ENCODE results near the gene PTPRD.

PTPRD gene

DNA sequence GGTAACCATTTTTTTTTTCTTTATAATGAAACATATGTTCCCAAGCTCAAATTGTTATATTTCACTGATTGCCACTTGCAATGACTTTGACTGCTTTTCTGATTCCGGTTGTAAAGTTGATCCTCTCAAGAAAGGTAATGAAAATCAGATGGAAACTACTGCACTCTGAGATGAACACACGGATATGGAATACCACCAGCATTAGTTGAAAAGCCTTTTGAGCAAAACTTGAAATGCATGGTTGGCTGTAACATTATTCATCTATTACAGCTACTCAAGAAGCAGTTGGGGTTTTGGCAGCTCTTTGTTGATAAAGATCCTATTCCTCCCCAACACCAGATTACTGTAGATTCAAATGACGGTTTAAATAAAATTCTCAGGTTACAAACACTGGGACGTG is 2221.7 kb downstream of the PTPRD start:
- DNase-seq: no peak

DNA sequence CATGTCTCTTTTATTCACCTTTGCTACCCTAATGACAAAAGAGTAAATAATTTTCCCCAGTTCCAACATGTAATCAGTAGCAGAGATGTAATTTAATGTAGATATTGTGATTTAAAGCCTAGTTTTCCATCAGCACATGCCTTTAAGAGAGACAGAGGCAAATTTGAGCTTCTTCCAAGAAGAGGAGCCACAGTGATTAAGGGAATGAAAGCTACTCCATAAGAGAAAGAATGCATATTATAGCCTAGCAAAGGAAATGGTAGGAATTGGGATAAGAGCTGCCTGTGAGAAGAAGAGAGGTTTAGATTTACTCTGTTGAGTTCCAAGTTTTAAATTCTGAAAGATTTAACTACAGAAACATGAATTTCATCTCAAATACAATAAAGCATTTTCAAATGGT is 2222.2 kb downstream of the PTPRD start:
- no peak for DNase-seq

DNA sequence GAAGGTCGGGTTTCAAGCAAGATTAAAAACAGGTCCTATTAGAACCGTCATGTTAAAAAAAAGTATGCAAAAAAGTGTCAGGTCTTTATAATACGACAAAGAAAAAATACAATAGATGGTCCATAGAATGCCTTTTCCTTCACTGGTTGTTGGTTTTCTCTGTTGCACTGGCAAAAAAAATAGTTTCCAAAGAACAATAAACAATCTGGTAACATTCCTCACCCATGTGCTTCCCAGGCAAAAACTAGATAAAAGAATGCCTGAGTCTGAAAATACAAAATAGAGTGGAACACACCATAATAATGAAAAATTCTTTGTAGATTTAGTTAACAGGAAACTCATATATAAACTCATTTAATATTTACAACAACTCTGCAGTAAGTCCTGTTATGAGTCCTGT is 2223.3 kb downstream of the PTPRD start:
- DNase-seq: no peak

DNA sequence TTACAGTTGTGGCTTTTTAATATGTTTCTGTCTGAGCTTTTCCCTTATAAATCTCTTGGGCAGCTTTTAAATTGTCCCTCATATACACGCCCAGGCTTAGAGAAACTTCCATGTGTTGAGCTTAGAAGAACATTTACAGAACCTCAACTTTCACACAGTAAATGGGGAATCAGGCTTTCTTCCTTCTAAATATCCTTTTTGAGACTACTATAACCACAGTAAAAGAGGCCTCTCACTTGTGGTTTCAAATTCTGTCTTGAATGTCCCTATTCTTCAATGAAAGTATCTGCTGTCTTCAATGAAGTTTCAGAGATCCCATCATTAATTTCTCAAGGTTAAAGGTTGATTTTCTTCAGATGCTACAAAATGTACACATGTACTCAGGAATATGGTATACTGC is 2224.7 kb downstream of the PTPRD start:
- DNase-seq: no peak

DNA sequence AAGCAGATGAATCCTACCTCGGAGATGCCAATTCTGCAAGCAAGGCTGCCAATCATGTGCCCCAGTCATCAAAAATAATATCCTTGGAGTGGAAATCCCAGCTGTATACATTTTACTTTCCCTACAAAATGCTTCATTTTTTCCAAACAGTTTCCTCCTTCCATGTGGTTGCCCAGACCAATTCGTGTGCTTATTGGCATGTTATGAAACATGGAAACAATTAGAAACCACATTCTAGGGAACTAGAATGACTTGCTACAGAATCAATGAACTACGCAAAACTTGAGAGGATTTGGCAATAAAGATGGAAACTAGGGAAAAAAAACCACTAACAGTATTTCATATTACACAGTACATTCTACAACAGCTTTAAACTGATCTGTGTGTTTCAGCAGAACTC is 2228.7 kb downstream of the PTPRD start:
- DNase-seq: no peak

DNA sequence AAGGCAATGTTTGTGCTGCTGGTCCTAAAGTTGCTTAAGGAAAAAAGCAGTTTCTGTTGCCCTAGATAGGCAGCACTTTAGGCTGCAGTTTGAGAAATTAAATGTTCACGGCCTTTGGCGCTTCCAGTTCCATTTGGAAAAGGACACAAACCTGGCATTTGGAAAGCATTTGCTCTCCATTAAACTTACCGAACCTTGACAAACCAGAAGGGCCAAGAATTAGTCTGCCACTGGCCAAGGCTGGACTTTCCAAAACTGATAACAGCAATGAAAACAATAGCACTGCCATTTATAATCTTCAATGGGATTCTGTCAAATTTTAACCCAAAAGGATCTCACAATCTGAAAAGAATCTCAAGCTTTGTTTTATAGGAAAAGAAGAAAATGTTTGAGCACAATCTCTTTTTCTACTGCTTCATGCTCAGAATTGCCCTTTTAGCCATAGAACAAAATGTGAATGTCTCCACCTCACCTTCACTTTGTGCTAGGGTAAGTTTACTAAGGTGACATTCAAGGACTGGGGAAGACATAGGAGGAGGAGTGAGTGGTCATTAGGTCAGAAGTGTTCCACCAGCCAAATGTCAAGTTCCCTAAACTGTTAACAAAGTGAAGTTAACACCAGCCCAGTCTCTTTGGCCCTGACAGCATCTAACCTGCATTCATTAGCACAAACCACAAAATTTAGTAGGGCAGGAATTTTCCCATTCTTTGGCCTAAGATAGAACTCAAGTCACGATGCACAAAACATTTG is 2229.8 kb downstream of the PTPRD start:
- no peak for DNase-seq

DNA sequence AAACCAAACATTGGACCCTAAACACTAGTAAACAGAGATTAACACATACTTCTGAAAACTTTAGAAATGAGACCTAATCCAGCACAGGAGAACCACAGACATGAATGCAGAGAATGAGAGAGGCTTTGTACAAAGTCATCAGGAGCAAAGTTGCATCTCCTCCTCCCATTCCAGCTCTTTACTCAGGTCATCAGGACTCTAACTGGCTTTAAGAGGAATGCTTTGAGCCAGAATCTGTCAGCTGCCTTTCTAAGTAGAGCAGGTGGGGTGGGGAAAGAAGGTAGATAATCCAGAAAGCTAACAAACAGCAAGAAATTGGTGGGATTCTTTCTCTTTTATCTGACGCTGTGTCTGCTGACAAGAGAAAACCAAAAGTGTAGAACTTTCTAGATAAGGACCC is 2230.5 kb downstream of the PTPRD start:
- no peak for DNase-seq

DNA sequence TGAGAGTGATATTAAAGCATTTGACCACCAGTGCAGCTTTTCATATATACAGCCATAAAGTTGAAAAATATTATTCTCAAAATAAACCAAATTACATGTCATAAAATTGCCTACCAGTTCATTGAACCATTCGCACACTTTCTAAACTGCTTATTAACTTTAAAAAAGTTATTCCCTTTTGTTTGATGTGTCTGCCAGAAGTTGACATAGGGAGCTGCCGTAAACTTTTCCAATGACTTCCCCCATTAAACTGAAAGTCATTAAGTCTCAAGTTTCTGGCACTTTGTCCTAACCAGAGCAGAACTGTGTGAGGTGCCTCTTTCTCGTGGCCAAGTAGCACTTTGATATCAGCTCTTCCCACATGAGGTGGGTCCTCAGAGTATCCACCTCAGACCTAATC is 2231.2 kb downstream of the PTPRD start:
- no peak for DNase-seq

DNA sequence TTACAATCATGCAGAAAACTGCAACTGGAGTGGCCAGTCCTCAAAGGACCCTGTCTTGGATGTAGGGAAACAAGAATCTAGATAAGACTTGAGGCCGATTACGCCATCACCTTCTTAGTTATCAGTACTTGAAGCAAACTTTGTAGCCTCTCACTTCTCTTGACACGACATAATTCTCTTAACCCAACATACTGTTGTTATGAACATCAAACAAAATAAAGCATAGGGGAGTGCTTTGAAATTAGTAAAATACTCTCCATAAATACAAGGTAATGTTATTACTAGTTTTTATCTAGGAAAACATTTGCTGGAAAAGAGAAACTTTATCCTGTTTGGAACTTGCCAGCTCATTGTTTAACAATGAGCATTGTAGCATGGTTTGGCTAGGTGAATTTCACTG is 2238.3 kb downstream of the PTPRD start:
- DNase-seq: no peak

DNA sequence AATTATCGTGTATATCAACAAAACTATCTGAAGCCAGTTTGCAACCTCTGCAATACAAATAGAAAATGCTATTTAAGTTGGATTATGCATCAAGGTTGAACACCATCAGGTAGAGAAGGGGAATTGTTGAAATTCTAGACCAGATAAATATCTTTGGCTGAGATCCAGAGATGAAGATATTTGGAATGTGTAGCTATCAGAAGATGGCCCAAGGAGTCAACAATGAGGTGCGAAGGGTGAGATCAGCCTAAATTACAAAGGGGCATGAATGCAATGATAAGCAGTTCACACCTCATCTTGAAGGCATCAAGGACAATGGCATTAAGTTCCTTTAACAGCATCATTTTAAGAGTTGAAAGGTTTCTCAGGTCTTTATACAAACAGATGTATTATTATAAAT is 2241.1 kb downstream of the PTPRD start:
- peak; percentile 51 for DNase-seq

DNA sequence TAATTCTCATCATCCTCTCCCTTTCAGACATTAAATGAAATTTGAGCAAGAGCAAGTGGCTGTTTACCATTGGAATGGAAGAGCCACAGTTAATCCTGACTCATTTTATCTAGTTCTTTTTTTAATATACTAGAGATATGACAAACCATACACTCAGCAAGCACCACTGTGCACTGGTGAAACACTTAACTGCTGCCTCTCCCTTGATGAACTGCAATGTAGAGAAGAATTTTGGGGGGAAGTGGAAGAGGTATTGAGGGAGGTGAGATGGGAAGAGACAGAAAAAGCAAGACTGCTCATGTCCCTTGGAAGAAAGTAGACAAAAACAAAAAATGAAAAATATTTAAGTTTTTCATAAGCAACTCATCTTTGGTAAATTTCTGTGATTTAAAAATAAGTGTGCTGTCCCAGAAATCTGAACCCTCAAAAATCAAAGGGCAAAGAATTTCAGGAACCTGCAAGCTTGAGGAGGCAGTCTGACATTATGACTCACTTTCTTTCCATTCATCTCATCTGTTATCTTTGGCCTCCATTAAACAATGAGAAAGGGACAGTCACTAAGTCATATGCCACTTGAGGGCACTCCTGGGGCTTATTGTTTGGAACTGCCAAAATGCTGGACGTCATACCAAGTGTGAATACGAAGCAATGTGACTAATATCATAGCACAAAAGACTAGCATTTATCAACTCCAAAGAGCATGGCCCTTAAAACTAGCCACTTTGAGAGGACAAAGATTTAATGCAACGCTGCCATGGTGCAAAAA is 2246.5 kb downstream of the PTPRD start:
- DNase-seq: no peak

DNA sequence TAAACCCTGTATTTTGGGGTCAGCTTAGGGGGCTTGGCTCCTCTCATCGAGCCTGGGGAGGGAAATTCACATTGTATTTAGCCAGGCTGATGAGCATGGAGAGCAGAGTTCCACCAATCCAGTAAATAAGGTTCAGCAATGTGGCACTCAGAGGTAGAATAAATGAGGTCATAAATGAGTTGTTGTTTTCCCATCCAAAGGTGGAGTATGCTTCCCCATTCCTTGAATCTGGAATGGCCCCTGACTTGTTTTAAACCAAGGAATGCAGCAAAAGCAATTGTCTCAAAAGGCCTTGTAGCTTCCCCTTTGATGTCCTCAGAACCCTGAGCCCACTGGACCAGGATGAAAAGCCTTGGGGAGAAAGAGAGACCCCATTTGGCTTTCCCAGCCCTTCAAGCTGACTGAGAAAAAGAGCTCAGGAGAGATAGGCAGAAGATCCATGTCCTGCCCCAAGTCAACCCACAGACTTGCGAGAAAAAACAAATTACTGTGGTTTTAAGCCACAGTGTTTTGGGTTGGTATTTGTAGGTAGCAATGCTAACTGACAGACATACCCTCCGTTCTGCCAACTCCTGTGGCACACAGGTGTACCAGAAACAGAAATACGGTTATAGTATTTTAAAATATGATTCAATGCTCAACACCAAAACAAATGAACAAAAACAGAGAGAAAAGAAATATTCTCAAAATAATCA is 2247.2 kb downstream of the PTPRD start:
- DNase-seq: no peak

DNA sequence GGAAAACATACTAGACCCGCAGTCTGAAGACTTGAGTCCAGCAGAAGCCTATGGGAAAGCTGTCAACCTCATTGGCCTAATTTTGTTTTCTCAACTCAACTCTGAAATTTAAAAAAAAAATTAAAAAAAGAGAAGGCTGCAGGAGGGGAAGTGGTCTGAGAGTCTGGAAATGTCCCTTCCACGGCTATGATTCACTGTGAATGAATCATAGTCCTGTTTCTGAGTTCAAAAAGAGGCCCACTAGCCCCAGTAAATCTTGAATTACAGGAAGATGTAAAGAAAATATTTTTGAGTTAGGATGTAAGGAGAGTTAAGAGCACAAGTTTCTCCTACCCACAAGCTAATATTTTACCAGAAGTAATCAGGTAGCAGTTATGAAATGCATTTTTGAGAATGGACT is 2247.8 kb downstream of the PTPRD start:
- no peak for DNase-seq

DNA sequence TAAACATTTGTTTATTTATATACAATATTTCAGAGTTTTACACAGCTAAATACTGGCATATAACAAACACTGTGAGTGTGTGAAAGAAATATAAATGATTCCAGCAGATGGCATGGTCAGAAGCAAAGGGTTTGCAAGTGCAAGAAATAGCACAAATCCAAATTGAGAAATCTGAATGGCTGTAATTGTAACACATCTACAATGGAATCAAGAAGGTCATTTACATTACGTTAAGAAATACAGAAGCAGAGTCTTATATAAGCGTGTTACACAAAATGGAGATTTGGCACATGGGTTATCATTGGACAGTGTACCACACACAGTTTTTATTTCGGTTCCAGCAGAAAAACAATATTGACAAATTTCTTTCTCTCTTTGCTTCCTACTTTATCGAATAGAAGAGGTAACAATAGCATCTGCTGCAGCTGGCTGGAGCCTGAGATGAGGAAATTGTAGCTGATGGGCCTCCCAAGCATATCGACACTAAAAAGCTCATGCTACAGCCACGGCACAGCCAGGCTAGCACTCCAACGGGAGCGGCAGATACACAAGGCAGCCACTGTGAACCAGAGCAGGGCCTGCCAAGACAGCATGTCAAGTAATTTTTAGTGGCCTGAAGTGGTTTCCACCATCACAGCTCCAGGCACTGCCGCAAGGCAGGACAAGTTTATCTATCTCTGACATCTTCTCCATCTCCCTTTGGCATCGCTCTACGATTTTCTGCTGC is 2248.6 kb downstream of the PTPRD start:
- no peak for DNase-seq

DNA sequence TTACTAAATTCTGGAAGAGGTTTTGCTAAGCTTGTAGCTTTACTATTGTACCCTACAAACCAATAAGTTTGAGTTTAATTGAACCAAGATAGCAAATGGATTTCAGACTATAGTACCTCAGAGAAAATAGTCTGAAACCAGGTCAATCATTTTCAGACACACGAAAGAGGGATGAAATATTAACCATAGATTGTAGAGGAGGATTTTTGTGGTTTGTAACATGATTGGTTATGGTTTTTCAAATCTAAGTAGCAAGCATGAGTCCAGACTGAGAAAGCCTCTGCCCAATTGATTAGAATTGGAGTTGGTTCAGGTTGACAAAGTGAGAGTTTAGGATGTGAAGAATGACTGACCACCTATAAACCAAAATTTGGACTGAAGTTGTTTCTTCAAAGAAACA is 2250.6 kb downstream of the PTPRD start:
- DNase-seq: no peak

DNA sequence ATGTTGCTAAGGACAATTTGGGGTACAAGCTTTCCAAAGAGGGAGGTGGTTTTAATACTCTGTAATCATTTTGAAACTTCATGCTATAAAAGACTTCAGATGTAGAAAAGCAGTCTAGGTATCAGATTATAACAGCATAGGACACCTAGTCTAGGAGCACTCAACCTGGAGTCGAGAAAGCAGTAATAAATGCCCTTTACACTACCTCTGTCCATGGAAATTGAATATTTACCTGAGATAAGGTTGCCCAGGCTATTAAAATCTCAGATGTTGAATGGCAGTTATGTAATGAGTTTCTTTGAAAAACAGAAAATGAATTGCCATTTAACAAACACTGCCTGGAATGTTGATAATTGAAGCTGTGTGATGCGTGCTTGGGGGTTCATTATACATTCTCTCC is 2251.4 kb downstream of the PTPRD start:
- no peak for DNase-seq

DNA sequence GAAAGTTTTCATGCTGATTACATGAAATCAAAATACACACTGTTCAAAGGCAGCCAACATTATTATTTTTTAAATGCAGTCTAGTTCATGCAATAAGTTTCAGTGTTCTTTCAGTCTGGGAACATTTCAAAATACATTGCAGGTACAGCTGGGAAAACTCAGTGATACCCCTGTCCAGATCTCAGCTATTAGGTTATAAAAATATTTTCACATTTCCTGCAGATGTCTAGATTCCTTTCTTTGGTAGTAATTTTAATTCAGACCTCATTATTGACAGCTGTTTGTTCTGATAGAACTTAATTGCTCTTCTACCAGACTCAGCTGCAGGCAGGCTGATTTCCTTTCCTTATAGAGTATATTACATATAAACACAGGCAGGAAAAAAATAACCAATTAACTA is 2256.4 kb downstream of the PTPRD start:
- DNase-seq: no peak

DNA sequence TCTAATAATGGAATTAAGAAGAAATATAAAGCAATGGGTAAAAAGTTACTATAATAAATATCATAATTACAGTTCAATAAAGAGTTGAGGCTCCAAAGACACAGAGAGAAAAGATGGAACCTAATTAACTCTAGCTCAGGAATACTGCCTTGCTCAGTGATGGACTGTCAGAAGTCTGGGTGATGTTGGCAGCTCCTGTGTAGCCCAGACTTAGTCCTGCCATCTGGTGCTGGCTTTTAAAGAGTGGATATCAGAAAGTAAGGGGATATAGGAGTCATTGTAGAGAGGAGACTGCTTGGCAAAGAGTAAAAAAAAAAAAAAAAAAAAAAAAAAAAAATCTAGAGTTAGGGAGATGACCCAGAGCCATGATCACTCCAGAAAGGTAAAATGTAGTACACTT is 2261.4 kb downstream of the PTPRD start:
- peak; percentile 53 for DNase-seq

DNA sequence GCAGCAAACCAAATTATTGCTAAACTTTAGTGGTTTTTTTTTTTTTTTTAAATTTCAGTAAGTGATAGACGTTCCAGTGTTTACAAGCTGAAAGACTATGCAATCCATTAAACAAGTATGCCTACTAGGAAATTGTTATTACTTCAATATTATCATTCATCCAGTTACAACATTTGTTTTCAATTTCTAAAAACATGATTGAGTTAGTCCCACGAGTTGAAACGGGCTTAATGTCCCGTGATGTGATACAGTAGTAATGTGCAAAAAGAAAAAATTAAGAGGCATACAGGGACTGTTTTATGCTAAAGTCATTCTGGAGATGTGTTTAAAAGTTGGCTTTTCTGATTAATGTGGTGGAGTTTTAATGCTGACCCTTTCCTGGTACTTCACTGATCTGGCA is 2262.9 kb downstream of the PTPRD start:
- no peak for DNase-seq

DNA sequence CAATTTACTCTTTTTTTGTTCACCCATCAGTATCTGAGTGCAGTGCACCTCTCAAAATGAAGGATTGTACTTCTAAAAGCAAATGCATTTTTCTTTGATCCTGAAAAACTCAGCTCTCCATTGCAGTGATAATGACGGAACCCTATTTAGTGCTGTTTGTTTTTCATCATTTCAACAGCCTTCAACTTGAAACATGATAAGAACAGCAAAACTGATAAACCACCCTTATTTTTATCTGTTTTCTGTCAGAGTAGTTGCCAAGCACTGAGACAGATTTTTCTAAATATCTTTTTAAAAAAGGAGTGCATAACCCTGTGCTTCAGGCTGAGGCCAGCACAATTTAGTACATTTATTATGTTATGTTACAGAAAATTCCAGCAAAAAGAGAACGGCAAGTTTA is 2263.4 kb downstream of the PTPRD start:
- DNase-seq: no peak

DNA sequence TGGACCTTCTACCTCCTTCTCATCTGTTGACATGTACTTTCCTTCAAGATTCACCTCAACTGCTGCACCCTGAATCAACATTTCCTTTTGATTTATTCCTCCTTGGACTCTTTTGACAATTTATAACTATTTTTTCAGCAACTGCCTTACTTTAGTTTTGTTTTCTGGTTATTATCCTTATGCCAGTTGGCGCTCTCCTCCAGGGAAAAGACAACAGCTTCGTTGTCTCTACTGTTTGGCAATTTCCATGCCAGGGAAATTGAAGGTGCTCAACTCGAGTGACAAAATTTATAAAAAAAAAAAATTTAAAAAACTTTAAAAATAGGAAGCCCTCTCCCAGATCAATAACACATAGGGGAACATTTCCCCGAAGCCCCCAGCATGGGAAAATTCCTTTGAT is 2264.0 kb downstream of the PTPRD start:
- DNase-seq: no peak

DNA sequence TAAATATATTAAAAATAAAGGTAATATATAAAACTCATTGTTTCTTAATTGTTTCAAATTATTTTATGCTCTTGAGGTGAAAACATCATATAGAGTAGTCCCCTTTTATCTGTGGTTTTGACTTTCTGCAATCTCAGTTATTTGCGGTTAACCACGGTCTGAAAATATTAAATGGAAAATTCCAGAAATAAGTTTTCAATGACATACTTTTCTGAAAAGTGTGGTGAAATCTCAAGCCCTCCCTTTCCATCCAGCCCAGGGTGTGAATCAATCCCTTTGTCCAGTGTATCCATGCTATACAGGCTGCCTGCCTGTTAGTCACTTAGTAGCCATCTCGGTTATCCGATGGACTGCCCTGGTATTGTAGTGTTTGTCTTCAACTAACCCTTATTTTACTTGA is 2266.5 kb downstream of the PTPRD start:
- DNase-seq: no peak

DNA sequence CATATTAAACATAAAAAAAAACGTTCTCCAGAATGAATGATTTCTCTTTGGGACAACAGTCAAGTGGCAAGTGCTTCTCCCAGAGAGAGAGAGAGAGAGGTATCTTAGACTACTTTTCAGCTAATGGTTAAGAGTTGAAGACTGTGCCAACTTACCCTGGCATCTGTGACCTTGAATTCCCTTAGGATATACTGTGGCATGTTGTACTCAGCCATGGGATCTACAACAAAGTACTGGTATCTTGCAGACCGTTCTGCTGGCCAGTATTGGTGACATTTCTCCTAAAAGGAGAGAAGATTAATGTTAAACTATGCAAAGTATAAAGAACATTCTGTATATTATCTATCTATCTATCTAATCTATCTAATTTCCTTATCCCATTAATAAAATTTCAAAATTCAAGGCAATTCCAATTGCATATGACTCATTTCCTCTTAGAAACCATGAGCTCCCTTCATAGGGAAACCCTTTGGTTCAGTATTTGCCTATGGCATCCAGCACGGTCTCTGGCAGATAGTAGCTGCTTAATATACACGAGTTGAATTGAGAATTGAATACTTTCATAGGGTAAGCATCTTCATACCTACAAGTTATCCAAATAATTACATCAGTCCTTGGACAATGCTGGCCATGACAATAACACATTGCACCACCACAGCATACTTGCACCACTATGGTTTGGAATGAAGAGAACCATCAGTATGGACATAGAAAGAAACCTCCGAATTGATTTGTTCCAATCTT is 2273.9 kb downstream of the PTPRD start:
- peak; percentile 66 for DNase-seq

Data from NCI-H2171 treated with DMSO at 0.1 percent for 48 hours (cell line).